B cell (primary cell): Measurements from ENCODE around the gene UCN2. TPM values are rescaled to one million over a fixed set of nuclear protein-coding genes. Genes with fewer than 3 reads are reported as not detected.

ENCODE experiments used
- ATAC-seq: fragments of 200-7000 bp; cut with Tn5 transposase; one replicate; pipeline ENCODE4 v1.10.0; 2021; ENCODE audit warnings: low read depth, mild to moderate bottlenecking, moderate number of reproducible peaks, moderate library complexity
- CTCF ChIA-PET: fragments of 350-600 bp; sonication (Branson Sonifier 250); formaldehyde crosslinking; loops from one replicate; lab custom pipeline; 2021; ENCODE audit warnings: antibody characterized with exemption, inconsistent platforms; lab: Charles Lee
- POLR2A ChIA-PET: fragments of 350-600 bp; sonication (Branson Sonifier 250); formaldehyde crosslinking; loops from one replicate; lab custom pipeline; 2021; ENCODE audit warnings: antibody characterized with exemption; lab: Charles Lee
- DNase-seq: peaks from one replicate; pipeline ENCODE4 v3.0.0; 2013
- H2AFZ ChIP-seq: 2 replicates; pipeline ENCODE4 v1.6.1; 2012; ENCODE audit warnings: mild to moderate bottlenecking, low read depth, low read length; ENCODE audit not compliant: insufficient read depth, poor library complexity, severe bottlenecking
- H3K27ac ChIP-seq, 2 donors: 1 replicate in 1 of 2; 2 replicates in 1 of 2; pipeline ENCODE4 v1.5.1; 2012 to 2013; ENCODE audit warnings: low read length in 2 of 2, mild to moderate bottlenecking in 2 of 2, moderate library complexity in 1 of 2
- H3K27me3 ChIP-seq, 4 experiments: fragments of 200-600 bp in 1 of 4; sonication (generic) in 1 of 4; replicated peaks in 1 of 4; 1 replicate in 2 of 4; 2 replicates in 2 of 4; pipeline versions ENCODE4 v1.6.1 to v1.7.0; 2013 to 2016; ENCODE audit warnings: low read length in 3 of 4, mild to moderate bottlenecking in 2 of 4, mixed read lengths in 1 of 4, moderate library complexity in 1 of 4; ENCODE audit not compliant: insufficient read depth in 4 of 4, control insufficient read depth in 3 of 4; ENCODE audit errors: control extremely low read depth in 1 of 4
- H3K36me3 ChIP-seq, 2 experiments: replicated peaks in 1 of 2; 1 replicate in 1 of 2; 2 replicates in 1 of 2; pipeline versions ENCODE4 v1.6.1 to v1.7.1; 2013; ENCODE audit warnings: low read length in 1 of 2; ENCODE audit not compliant: insufficient read depth in 2 of 2, control insufficient read depth in 1 of 2; ENCODE audit errors: control extremely low read depth in 1 of 2, extremely low read depth in 1 of 2
- H3K4me1 ChIP-seq, 2 donors: fragments of 200-600 bp in 1 of 2; sonication (generic) in 1 of 2; 1 replicate in 1 of 2; 2 replicates in 1 of 2; pipeline versions ENCODE4 v1.5.1 to v1.6.1; 2013 to 2017; ENCODE audit warnings: low read length in 2 of 2; ENCODE audit not compliant: control insufficient read depth in 2 of 2, insufficient read depth in 2 of 2
- H3K4me2 ChIP-seq: replicated peaks from 2 replicates; pipeline ENCODE3; 2012; ENCODE audit warnings: mild to moderate bottlenecking, low read depth, low read length; ENCODE audit not compliant: poor library complexity, severe bottlenecking
- H3K4me3 ChIP-seq, 5 experiments: fragments of 200-600 bp in 1 of 5; sonication (generic) in 1 of 5; 1 replicate in 3 of 5; 2 replicates in 2 of 5; pipeline versions ENCODE4 v1.5.1 to v1.7.0; 2011 to 2016; ENCODE audit warnings: low read length in 4 of 5, mild to moderate bottlenecking in 4 of 5, low read depth in 2 of 5, control low read depth in 1 of 5, moderate library complexity in 1 of 5; ENCODE audit not compliant: insufficient read depth in 1 of 5; ENCODE audit errors: control extremely low read depth in 1 of 5, extremely low read depth in 1 of 5
- H3K79me2 ChIP-seq: fragments of 200-600 bp; sonication (generic); one replicate; pipeline ENCODE4 v1.6.0; 2016; ENCODE audit warnings: low read length; ENCODE audit not compliant: control insufficient read depth, insufficient read depth
- H3K9ac ChIP-seq: fragments of 200-600 bp; sonication (generic); 2 replicates; pipeline ENCODE4 v1.6.1; 2017; ENCODE audit warnings: mild to moderate bottlenecking, low read length, moderate library complexity
- H3K9me3 ChIP-seq, 3 donors: one replicate each; pipeline versions ENCODE4 v1.6.1 to v1.7.1; 2013; ENCODE audit warnings: low read length in 2 of 3; ENCODE audit not compliant: control insufficient read depth in 2 of 3, insufficient read depth in 1 of 3; ENCODE audit errors: control extremely low read depth in 1 of 3
- H4K20me1 ChIP-seq: 2 replicates; pipeline ENCODE4 v1.6.0; 2012; ENCODE audit warnings: mild to moderate bottlenecking, low read length; ENCODE audit not compliant: insufficient read depth, control insufficient read depth, poor library complexity, severe bottlenecking
- H3K27ac Mint-ChIP-seq: one replicate; pipeline ENCODE4 v1.8.0; 2021; ENCODE audit warnings: mixed read lengths
- H3K27me3 Mint-ChIP-seq: one replicate; pipeline ENCODE4 v1.8.0; 2021; ENCODE audit warnings: mixed read lengths
- H3K4me1 Mint-ChIP-seq: one replicate; pipeline ENCODE4 v1.8.0; 2021; ENCODE audit warnings: mixed read lengths
- H3K4me3 Mint-ChIP-seq: one replicate; pipeline ENCODE4 v1.8.0; 2021; ENCODE audit warnings: mixed read lengths
- H3K9me3 Mint-ChIP-seq: one replicate; pipeline ENCODE4 v1.8.0; 2022; ENCODE audit warnings: mixed read lengths; ENCODE audit not compliant: insufficient read depth
- CTCF ChIP-seq: fragments of 200-600 bp; IDR thresholded peaks from one replicate; pipeline ENCODE4 v1.8.0; 2022; ENCODE audit warnings: antibody characterized with exemption, mild to moderate bottlenecking
- EZH2 ChIP-seq: IDR thresholded peaks from 2 replicates; pipeline ENCODE4 v1.6.1; 2012; ENCODE audit warnings: borderline replicate concordance, low read depth, mild to moderate bottlenecking, moderate library complexity, low read length; ENCODE audit not compliant: insufficient read depth, poor library complexity, severe bottlenecking
- WGBS: methylation state at CpG from one replicate; pipeline ENCODE4 v1.1.5; 2013; ENCODE audit warnings: missing lambda C conversion rate; ENCODE audit not compliant: insufficient coverage; 5-methylcytosine and 5-hydroxymethylcytosine counted together
- intact Hi-C: fragments of 100-400 bp; cut with micrococcal nuclease; formaldehyde crosslinking; loops from one replicate; pipeline ENCODE4 v1.10.0; 2022
- polyA plus RNA-seq: library from polyadenylated mRNA; depleted of rRNA; stranded (reverse); fragments of >200 nt; gene quantifications from 2 replicates; pipeline ENCODE4 v1.2.3, GENCODE V29; 2012
- total RNA-seq, 2 donors: library from RNA; stranded (reverse); fragments of 120-200 nt in 1 of 2; gene quantifications; 1 replicate in 1 of 2; 2 replicates in 1 of 2; pipeline versions ENCODE4 v1.2.3 to v1.2.4, GENCODE V29; 2013 to 2022

Gene UCN2
- total and polyA plus RNA-seq, 2 donors (not counting 1 experiment from before 2014, with no cell fraction given) = not detected

- WGBS = 92% methylated on average over 6 of the region's 11 CpGs
- intact Hi-C loops = no loop called here
- H3K9me3 ChIP-seq = no peaks in the 10 kb centered on the region
- H3K4me2 ChIP-seq = no peak overlapping the region
- Mint-ChIP-seq H3K27ac (no peak overlapping the region), H3K4me3 (no peak overlapping the region), H3K4me1 (no peaks in the 10 kb centered on the region), H3K27me3 (no peaks in the 10 kb centered on the region), H3K9me3 (no peaks in the 10 kb centered on the region)
- no peaks in the 10 kb centered on the region for H3K36me3 ChIP-seq
- TF ChIP-seq EZH2 (no peak), CTCF (no peak)
- no peaks in the 10 kb centered on the region for H3K79me2 ChIP-seq
- H2AFZ ChIP-seq = no peak overlapping the region
- H3K9ac ChIP-seq = no peak overlapping the region
- no peak for ATAC-seq
- no peak for DNase-seq
- POLR2A ChIA-PET = no interaction called here
- H3K27ac ChIP-seq = no peak overlapping the region
- CTCF ChIA-PET = interaction anchor here (1.0 kb wide), 1 partner anchor 18 kb away, joined by 3 read pairs; no protein-coding TSS in a partner anchor
- H3K27me3 ChIP-seq = no peaks in the 10 kb centered on the region
- H3K4me3 ChIP-seq = no peak overlapping the region
- H4K20me1 ChIP-seq = no peaks in the 10 kb centered on the region
- H3K4me1 ChIP-seq = no peaks in the 10 kb centered on the region
These were observed 3.9 kb upstream of the UCN2 start for GRCh38 chr3:48567500-48567899.

- ATAC-seq = no peak
- no peaks in the 10 kb centered on the region for H3K27me3 ChIP-seq
- H3K9ac ChIP-seq = no peak overlapping the region
- no peaks in the 10 kb centered on the region for H3K4me1 Mint-ChIP-seq
- no peaks in the 10 kb centered on the region for H3K9me3 Mint-ChIP-seq
- no peak overlapping the region for H3K4me3 Mint-ChIP-seq
- H3K36me3 ChIP-seq = no peaks in the 10 kb centered on the region
- 91% methylated on average over 5 of the region's 5 CpGs for WGBS
- TF ChIP-seq CTCF (no peak), EZH2 (no peak)
- no peak for DNase-seq
- POLR2A ChIA-PET = no interaction called here
- no peaks in the 10 kb centered on the region for H3K27me3 Mint-ChIP-seq
- no peak overlapping the region for H3K27ac ChIP-seq
- no peaks in the 10 kb centered on the region for H3K79me2 ChIP-seq
- H3K4me2 ChIP-seq = no peak overlapping the region
- no peaks in the 10 kb centered on the region for H3K9me3 ChIP-seq
- H3K4me3 ChIP-seq = no peak overlapping the region
- CTCF ChIA-PET = interaction anchor here (1.0 kb wide), 1 partner anchor 18 kb away, joined by 3 read pairs; no protein-coding TSS in a partner anchor
- H3K4me1 ChIP-seq = no peaks in the 10 kb centered on the region
- no peaks in the 10 kb centered on the region for H4K20me1 ChIP-seq
- intact Hi-C loops = no loop called here
- H2AFZ ChIP-seq = no peak overlapping the region
- H3K27ac Mint-ChIP-seq = no peak overlapping the region
These were observed 3.5 kb upstream of the UCN2 start for GRCh38 chr3:48567090-48567489.
